ENCODE data around the gene DMWD. TPM values are rescaled to one million over a fixed set of nuclear protein-coding genes. Genes with fewer than 3 reads are reported as not detected.

Gene DMWD
- total RNA-seq, 1 experiment from 2014 or later = 64.6 TPM

DNA sequence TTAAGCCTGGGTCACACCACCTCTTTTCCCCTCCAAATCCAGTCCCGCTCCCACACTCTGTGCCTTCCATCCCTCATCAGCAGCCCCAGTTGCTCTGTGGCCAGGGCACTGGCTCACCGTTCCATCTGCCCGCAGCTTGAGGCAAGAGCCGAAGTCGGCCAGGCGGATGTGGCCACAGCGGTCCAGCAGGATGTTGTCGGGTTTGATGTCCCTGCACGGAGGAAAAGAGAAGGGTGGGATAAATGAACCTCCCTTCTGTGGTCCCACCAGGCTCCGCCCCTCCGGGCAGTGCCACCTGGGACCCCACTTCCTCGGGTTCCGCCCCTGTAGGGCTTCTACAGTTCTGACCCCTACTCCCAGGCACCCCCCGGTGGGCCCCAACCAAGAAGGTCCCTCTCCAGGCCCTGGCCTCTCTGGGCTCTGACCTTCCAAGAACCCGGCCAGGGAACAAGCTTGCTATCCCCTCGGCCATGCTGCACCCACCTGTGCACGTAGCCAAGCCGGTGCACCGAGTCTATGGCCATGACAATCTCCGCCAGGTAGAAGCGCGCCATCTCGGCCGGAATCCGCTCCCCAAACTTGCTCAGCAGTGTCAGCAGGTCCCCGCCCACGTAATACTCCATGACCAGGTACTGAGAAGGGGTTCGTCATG, 14.5 kb downstream of the DMWD start:
- DNase-seq (ENCODE audit: low read depth, low spot score) (no peak), ATAC-seq (no peak)
- H3K4me1 ChIP-seq (ENCODE audit: control insufficient read depth, insufficient read depth, low read length) = peaks cover 16% of the 10 kb centered on the region
- no peaks in the 10 kb centered on the region for H3K9me3 ChIP-seq (ENCODE audit: control insufficient read depth, insufficient read depth, low read depth, low read length)
- POLR2A ChIA-PET = no interaction called here
- H3K36me3 ChIP-seq (ENCODE audit: control insufficient read depth, insufficient read depth, low read length) = no peaks in the 10 kb centered on the region
- in situ Hi-C loops (cut with HindIII; ENCODE audit: low pct_unique_long_range_greater_than_20kb, low sequenced_read_pairs) (no loop called here), intact Hi-C loops (cut with micrococcal nuclease; ENCODE audit: unreplicated experiment) (no loop called here)
- CTCF ChIA-PET = no interaction called here
- no TSS peak for BruUV-seq (replicated peaks)
- H3K4me3 ChIP-seq (ENCODE audit: low read depth in 2 of 2, low read length in 2 of 2) = no peak overlapping the region
- no peaks in the 10 kb centered on the region for H3K27me3 ChIP-seq (ENCODE audit: control insufficient read depth, insufficient read depth, low read length)
- H3K27ac ChIP-seq (ENCODE audit: low read length) = no peak overlapping the region
- TF ChIP-seq TCF7L2 (IDR thresholded peaks at IDR 0.05; ENCODE audit: low read depth, low read length) (no peak), POLR2AphosphoS5 (IDR thresholded peaks at IDR 0.05; ENCODE audit: low read depth, low read length) (no peak), SIN3A (IDR thresholded peaks at IDR 0.05; ENCODE audit: borderline replicate concordance, insufficient read depth, low read depth, low read length) (no peak)
- TF ChIP-seq, protein P1, sequence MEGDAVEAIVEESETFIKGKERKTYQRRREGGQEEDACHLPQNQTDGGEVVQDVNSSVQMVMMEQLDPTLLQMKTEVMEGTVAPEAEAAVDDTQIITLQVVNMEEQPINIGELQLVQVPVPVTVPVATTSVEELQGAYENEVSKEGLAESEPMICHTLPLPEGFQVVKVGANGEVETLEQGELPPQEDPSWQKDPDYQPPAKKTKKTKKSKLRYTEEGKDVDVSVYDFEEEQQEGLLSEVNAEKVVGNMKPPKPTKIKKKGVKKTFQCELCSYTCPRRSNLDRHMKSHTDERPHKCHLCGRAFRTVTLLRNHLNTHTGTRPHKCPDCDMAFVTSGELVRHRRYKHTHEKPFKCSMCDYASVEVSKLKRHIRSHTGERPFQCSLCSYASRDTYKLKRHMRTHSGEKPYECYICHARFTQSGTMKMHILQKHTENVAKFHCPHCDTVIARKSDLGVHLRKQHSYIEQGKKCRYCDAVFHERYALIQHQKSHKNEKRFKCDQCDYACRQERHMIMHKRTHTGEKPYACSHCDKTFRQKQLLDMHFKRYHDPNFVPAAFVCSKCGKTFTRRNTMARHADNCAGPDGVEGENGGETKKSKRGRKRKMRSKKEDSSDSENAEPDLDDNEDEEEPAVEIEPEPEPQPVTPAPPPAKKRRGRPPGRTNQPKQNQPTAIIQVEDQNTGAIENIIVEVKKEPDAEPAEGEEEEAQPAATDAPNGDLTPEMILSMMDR (IDR thresholded peaks at IDR 0.05) = no peak
- TF ChIP-seq, protein P2, sequence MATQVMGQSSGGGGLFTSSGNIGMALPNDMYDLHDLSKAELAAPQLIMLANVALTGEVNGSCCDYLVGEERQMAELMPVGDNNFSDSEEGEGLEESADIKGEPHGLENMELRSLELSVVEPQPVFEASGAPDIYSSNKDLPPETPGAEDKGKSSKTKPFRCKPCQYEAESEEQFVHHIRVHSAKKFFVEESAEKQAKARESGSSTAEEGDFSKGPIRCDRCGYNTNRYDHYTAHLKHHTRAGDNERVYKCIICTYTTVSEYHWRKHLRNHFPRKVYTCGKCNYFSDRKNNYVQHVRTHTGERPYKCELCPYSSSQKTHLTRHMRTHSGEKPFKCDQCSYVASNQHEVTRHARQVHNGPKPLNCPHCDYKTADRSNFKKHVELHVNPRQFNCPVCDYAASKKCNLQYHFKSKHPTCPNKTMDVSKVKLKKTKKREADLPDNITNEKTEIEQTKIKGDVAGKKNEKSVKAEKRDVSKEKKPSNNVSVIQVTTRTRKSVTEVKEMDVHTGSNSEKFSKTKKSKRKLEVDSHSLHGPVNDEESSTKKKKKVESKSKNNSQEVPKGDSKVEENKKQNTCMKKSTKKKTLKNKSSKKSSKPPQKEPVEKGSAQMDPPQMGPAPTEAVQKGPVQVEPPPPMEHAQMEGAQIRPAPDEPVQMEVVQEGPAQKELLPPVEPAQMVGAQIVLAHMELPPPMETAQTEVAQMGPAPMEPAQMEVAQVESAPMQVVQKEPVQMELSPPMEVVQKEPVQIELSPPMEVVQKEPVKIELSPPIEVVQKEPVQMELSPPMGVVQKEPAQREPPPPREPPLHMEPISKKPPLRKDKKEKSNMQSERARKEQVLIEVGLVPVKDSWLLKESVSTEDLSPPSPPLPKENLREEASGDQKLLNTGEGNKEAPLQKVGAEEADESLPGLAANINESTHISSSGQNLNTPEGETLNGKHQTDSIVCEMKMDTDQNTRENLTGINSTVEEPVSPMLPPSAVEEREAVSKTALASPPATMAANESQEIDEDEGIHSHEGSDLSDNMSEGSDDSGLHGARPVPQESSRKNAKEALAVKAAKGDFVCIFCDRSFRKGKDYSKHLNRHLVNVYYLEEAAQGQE (IDR thresholded peaks at IDR 0.05; ENCODE audit: insufficient read depth in 1 of 2, low read depth in 2 of 2, low read length in 1 of 2) = no peak

DNA sequence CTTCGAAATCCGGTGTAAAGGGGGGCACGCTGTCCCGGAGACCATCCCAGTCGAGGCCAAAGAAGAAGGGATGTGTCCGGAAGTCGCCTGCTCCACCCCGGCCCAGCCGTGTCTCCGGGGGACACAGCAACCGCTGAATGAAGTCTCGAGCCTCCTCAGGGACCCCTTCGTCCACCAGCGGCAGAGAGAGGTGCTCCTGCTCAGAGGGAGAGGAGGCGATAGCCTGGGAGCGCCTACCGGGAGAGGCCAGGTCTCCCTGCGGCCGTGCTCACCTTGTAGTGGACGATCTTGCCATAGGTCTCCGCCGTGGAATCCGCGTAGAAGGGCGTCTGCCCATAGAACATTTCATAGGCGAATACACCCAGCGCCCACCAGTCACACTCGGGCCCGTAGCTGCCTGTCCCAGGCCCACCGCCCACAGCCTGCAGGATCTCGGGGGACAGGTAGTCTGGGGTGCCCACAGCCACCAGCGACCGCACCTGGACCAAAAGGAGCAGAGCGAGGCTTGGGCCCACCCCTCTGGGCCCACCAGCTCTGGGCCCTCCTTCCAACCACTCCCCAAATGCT, 15.2 kb downstream of the DMWD start:
- H3K27me3 ChIP-seq (ENCODE audit: control insufficient read depth, insufficient read depth, low read length) = no peaks in the 10 kb centered on the region
- CTCF ChIA-PET = no interaction called here
- H3K4me1 ChIP-seq (ENCODE audit: control insufficient read depth, insufficient read depth, low read length) = peaks cover 19% of the 10 kb centered on the region
- no TSS peak for BruUV-seq (replicated peaks)
- no peaks in the 10 kb centered on the region for H3K9me3 ChIP-seq (ENCODE audit: control insufficient read depth, insufficient read depth, low read depth, low read length)
- intact Hi-C loops (cut with micrococcal nuclease; ENCODE audit: unreplicated experiment) (no loop called here), in situ Hi-C loops (cut with HindIII; ENCODE audit: low pct_unique_long_range_greater_than_20kb, low sequenced_read_pairs) (no loop called here)
- ATAC-seq (no peak), DNase-seq (ENCODE audit: low read depth, low spot score) (no peak)
- no peak for TF ChIP-seq SIN3A (IDR thresholded peaks at IDR 0.05; ENCODE audit: borderline replicate concordance, insufficient read depth, low read depth, low read length)
- TF ChIP-seq, protein P1 (IDR thresholded peaks at IDR 0.05) = no peak
- no peak for TF ChIP-seq POLR2AphosphoS5 (IDR thresholded peaks at IDR 0.05; ENCODE audit: low read depth, low read length)
- TF ChIP-seq, protein P2 (IDR thresholded peaks at IDR 0.05; ENCODE audit: insufficient read depth in 1 of 2, low read depth in 2 of 2, low read length in 1 of 2) = no peak
- TF ChIP-seq TCF7L2 (IDR thresholded peaks at IDR 0.05; ENCODE audit: low read depth, low read length) = no peak
- no peak overlapping the region for H3K4me3 ChIP-seq (ENCODE audit: low read depth in 2 of 2, low read length in 2 of 2)
- H3K36me3 ChIP-seq (ENCODE audit: control insufficient read depth, insufficient read depth, low read length) = no peaks in the 10 kb centered on the region
- no peak overlapping the region for H3K27ac ChIP-seq (ENCODE audit: low read length)
- POLR2A ChIA-PET = no interaction called here
